H1 (cell line): ENCODE results near the gene CHRNA10.

Experiments
- CBX5 ChIP-seq: fragments of 300-800, 300-1000 bp; sonication (generic); IDR thresholded peaks from 2 replicates; pipeline ENCODE4 v1.7.1; 2016; ENCODE audit warnings: antibody characterized with exemption, low read length, low read depth
- CBX8 ChIP-seq: fragments of 300-800, 300-1000 bp; sonication (generic); IDR thresholded peaks from 2 replicates; pipeline ENCODE4 v1.7.1; 2016; ENCODE audit warnings: low read depth, low read length, borderline replicate concordance
- CTCF ChIP-seq, 3 experiments: IDR thresholded peaks; 1 replicate in 2 of 3; 2 replicates in 1 of 3; pipeline versions ENCODE4 v1.5.1 to v1.6.1; 2011; ENCODE audit warnings: low read length in 3 of 3, mild to moderate bottlenecking in 3 of 3, inconsistent platforms in 2 of 3, low read depth in 1 of 3, moderate library complexity in 1 of 3; ENCODE audit not compliant: insufficient read depth in 1 of 3; ENCODE audit errors: control extremely low read depth in 1 of 3

GRCh38 chr11:3665336-3666022 lies 5.7 kb downstream of the CHRNA10 start:
- TF ChIP-seq CBX8 = no peak
- TF ChIP-seq CBX5 = no peak
- no peak for TF ChIP-seq CTCF (IDR thresholded peaks at IDR 0.05; ENCODE audit: control extremely low read depth in 1 of 3, insufficient read depth in 1 of 3, low read depth in 1 of 3, low read length in 3 of 3)
